HFFc6 (cell line): Measurements from ENCODE around the gene MXRA8. TPM values are rescaled to one million over a fixed set of nuclear protein-coding genes. Genes with fewer than 3 reads are reported as not detected.

Experiments used
- DNase-seq: peaks from one replicate; pipeline ENCODE4 v3.0.0-alpha.2; 2018
- H3K27ac Mint-ChIP-seq: 2 replicates; pipeline ENCODE4 v1.8.0; 2020; ENCODE audit warnings: mild to moderate bottlenecking, mixed read lengths
- H3K27me3 Mint-ChIP-seq: 2 replicates; pipeline ENCODE4 v1.8.0; 2021; ENCODE audit warnings: mild to moderate bottlenecking, moderate library complexity, mixed read lengths; ENCODE audit not compliant: insufficient read depth
- H3K36me3 Mint-ChIP-seq: 2 replicates; pipeline ENCODE4 v1.8.0; 2021; ENCODE audit warnings: low read depth, mixed read lengths
- H3K4me1 Mint-ChIP-seq: 2 replicates; pipeline ENCODE4 v1.8.0; 2020; ENCODE audit warnings: low read depth, mixed read lengths
- H3K4me3 Mint-ChIP-seq: 2 replicates; pipeline ENCODE4 v1.8.0; 2020; ENCODE audit warnings: mild to moderate bottlenecking, moderate library complexity, mixed read lengths
- H3K9me3 Mint-ChIP-seq: 2 replicates; pipeline ENCODE4 v1.8.0; 2020; ENCODE audit warnings: mild to moderate bottlenecking, mixed read lengths
- CTCF ChIP-seq: fragments of 200-600 bp; sonication (generic); IDR thresholded peaks from 2 replicates; pipeline ENCODE4 v1.5.0; 2021; ENCODE audit warnings: antibody characterized with exemption, mild to moderate bottlenecking
- total RNA-seq, 6 experiments: library from RNA; stranded (reverse); fragmentation: NEBNext Ultra II Directional; extraction: Animal tissue kit (Norgen Biotek cat#: 25700); gene quantifications; 2 replicates in 1 of 6; 3 replicates in 5 of 6; pipeline ENCODE4 v1.2.3, GENCODE V29; 2021

Gene MXRA8
- total RNA-seq, 6 experiments from 2014 or later = 438 to 570 (median 524) TPM

GRCh38 chr1:1351511-1352427 lies 6.6 kb downstream of the MXRA8 start:
- Mint-ChIP-seq H3K4me3 (peak overlapping the region; percentile 69), H3K36me3 (peaks cover 10% of the 10 kb centered on the region), H3K9me3 (no peaks in the 10 kb centered on the region), H3K27ac (peak overlapping the region; percentile 84), H3K4me1 (peaks cover 23% of the 10 kb centered on the region), H3K27me3 (peaks cover 17% of the 10 kb centered on the region)
- DNase-seq = peak; percentile 53
- TF ChIP-seq CTCF = no peak

GRCh38 chr1:1349256-1350012 lies 8.9 kb downstream of the MXRA8 start, which contains the start of gene DVL1:
Gene DVL1 (minus strand): TSS chr1:1349418. CDS start chr1:1349065, 353 bp downstream.
- H3K9me3 Mint-ChIP-seq = no peaks in the 10 kb centered on the region
- peaks cover 17% of the 10 kb centered on the region for H3K27me3 Mint-ChIP-seq
- H3K36me3 Mint-ChIP-seq = peaks cover 10% of the 10 kb centered on the region
- H3K27ac Mint-ChIP-seq = peak within 1 kb of the TSS; percentile 89
- peak; percentile 65 for TF ChIP-seq CTCF
- H3K4me3 Mint-ChIP-seq = peak within 1 kb of the TSS; percentile 91
- peaks cover 41% of the 10 kb centered on the region for H3K4me1 Mint-ChIP-seq
- DNase-seq = peak; percentile 74

GRCh38 chr1:1348420-1349255 lies 9.7 kb downstream of the MXRA8 start:
- Mint-ChIP-seq H3K9me3 (no peaks in the 10 kb centered on the region), H3K4me1 (peaks cover 41% of the 10 kb centered on the region), H3K36me3 (peaks cover 10% of the 10 kb centered on the region), H3K27ac (peak overlapping the region; percentile 89), H3K4me3 (peak overlapping the region; percentile 91), H3K27me3 (peaks cover 14% of the 10 kb centered on the region)
- TF ChIP-seq CTCF = no peak
- DNase-seq = no peak

GRCh38 chr1:1347663-1348419 lies 10.5 kb downstream of the MXRA8 start:
- Mint-ChIP-seq H3K4me3 (peak overlapping the region; percentile 91), H3K27ac (peak overlapping the region; percentile 89), H3K36me3 (peaks cover 8% of the 10 kb centered on the region)

More at GRCh38 chr1:1347663-1348419, 10.5 kb downstream of the MXRA8 start:
- H3K27me3 Mint-ChIP-seq = peaks cover 15% of the 10 kb centered on the region
- no peak for DNase-seq
- no peak for TF ChIP-seq CTCF
- no peaks in the 10 kb centered on the region for H3K9me3 Mint-ChIP-seq
- H3K4me1 Mint-ChIP-seq = peaks cover 40% of the 10 kb centered on the region
